Gastroesophageal sphincter (tissue), 4 donors: ENCODE measurements around the gene RPS14. TPM values are rescaled to one million over a fixed set of nuclear protein-coding genes. Genes with fewer than 3 reads are reported as not detected.

Experiments
- ATAC-seq: fragments of 150-250 bp; one replicate; pipeline ENCODE4 v1.9.1; 2016; ENCODE audit warnings: mild to moderate bottlenecking, moderate library complexity
- H3K27ac ChIP-seq, 4 donors: fragments of 200-600 bp; sonication (generic) in 3 of 4; 1 replicate in 3 of 4; 2 replicates in 1 of 4; pipeline ENCODE4 v1.5.1; 2016 to 2019
- H3K27me3 ChIP-seq: fragments of 200-600 bp; sonication (generic); one replicate; pipeline ENCODE4 v1.5.1; 2019
- H3K36me3 ChIP-seq, 2 donors: fragments of 200-600 bp; sonication (generic); one replicate each; pipeline ENCODE4 v1.5.1; 2019; ENCODE audit warnings: control low read depth in 1 of 2
- H3K4me1 ChIP-seq, 3 donors: fragments of 200-600 bp; sonication (generic); 1 replicate in 2 of 3; 2 replicates in 1 of 3; pipeline ENCODE4 v1.5.1; 2016 to 2019; ENCODE audit warnings: control low read depth in 2 of 3
- H3K4me3 ChIP-seq, 2 donors: fragments of 200-600 bp; sonication (generic); one replicate each; pipeline ENCODE4 v1.5.1; 2019; ENCODE audit warnings: mild to moderate bottlenecking in 1 of 2, moderate library complexity in 1 of 2
- H3K9me3 ChIP-seq, 3 donors: fragments of 200-600 bp; sonication (generic); one replicate each; pipeline ENCODE4 v1.5.1; 2017 to 2019; ENCODE audit warnings: control low read depth in 2 of 3
- CTCF ChIP-seq, 4 experiments: fragments of 200-600 bp in 2 of 4; fragments of 450-650 bp in 2 of 4; sonication (generic) in 1 of 4; IDR thresholded peaks; one replicate each; pipeline ENCODE4 v1.5.1; 2017 to 2019; ENCODE audit warnings: antibody characterized with exemption in 4 of 4, mild to moderate bottlenecking in 2 of 4, moderate library complexity in 2 of 4
- EP300 ChIP-seq: sonication (generic); formaldehyde crosslinking; IDR thresholded peaks from one replicate; pipeline ENCODE4 v1.6.1; 2017; ENCODE audit warnings: antibody characterized with exemption, mild to moderate bottlenecking
- POLR2A ChIP-seq, 2 donors: fragments of 450-650 bp; IDR thresholded peaks; one replicate each; pipeline ENCODE4 v1.6.1; 2017; ENCODE audit warnings: antibody characterized with exemption in 2 of 2, mild to moderate bottlenecking in 2 of 2, moderate library complexity in 1 of 2
- POLR2AphosphoS5 ChIP-seq: sonication (generic); formaldehyde crosslinking; IDR thresholded peaks from one replicate; pipeline ENCODE4 v1.6.1; 2017; ENCODE audit warnings: antibody characterized with exemption
- WGBS, 2 donors: methylation state at CpG; one replicate each; pipeline ENCODE4 v1.1.5; 2018; ENCODE audit warnings: low coverage in 1 of 2; 5-methylcytosine and 5-hydroxymethylcytosine counted together
- total RNA-seq, 4 donors: library from RNA; depleted of rRNA; stranded (reverse); fragments of >200 nt; gene quantifications; one replicate each; pipeline ENCODE4 v1.1.0, GENCODE V29; 2016

Gene RPS14
- total RNA-seq, 4 donors from 2014 or later, result 1,275 to 3,828 (median 2,502) TPM

- TF ChIP-seq POLR2AphosphoS5 (no peak), EP300 (no peak), CTCF (IDR thresholded peaks at IDR 0.05) (no peak), POLR2A (IDR thresholded peaks at IDR 0.05) (no peak)
- Histone ChIP-seq H3K27ac (no peak overlapping the region), H3K4me3 (no peak overlapping the region), H3K9me3 (no peaks in the 10 kb centered on the region), H3K4me1 (no peaks in the 10 kb centered on the region), H3K27me3 (no peaks in the 10 kb centered on the region), H3K36me3 (peaks cover 0 to 100% of the 10 kb centered on the region in 2 donors)
- 63 to 78% methylated on average over 2 of the region's 3 CpGs for WGBS, 2 donors
- no peak for ATAC-seq
Observed at GRCh38 chr5:150393096-150393645, 56.4 kb downstream of the RPS14 start.

- WGBS, 2 donors, result 43 to 73% methylated on average over 1 to 2 of the region's 7 CpGs
- H3K36me3 ChIP-seq, result peaks cover 0 to 100% of the 10 kb centered on the region in 2 donors
- H3K4me3 ChIP-seq, result no peak overlapping the region
- no peak for TF ChIP-seq POLR2A (IDR thresholded peaks at IDR 0.05)
- no peak for TF ChIP-seq CTCF (IDR thresholded peaks at IDR 0.05)
- no peak for TF ChIP-seq POLR2AphosphoS5
- no peak for TF ChIP-seq EP300
- no peak overlapping the region for H3K27ac ChIP-seq
- H3K4me1 ChIP-seq, result no peaks in the 10 kb centered on the region
- no peaks in the 10 kb centered on the region for H3K9me3 ChIP-seq
- no peaks in the 10 kb centered on the region for H3K27me3 ChIP-seq
- no peak for ATAC-seq
Observed at GRCh38 chr5:150392680-150393079, 56.9 kb downstream of the RPS14 start.

Other genes with a start within 250 kb of the RPS14 start
- 1 to 10 TPM; 1.4 to 6.9 (median 3.6) TPM for gene CAMK2A, start 160.0 kb downstream of the RPS14 start, total RNA-seq
- 10 to 100 TPM in 1 of 4 donors, 1 to 10 TPM in 3; 3.1 to 11.6 (median 6.8) TPM for gene ARSI, start 146.8 kb downstream of the RPS14 start, total RNA-seq
- gene TCOF1, start 92.0 kb downstream of the RPS14 start, total RNA-seq, result 10 to 100 TPM; 25.4 to 55.7 (median 31.0) TPM
- 100 to 1,000 TPM; 142 to 720 (median 338) TPM for gene CD74, start 36.8 kb downstream of the RPS14 start, total RNA-seq
- 100 to 1,000 TPM in 1 of 4 donors, 10 to 100 TPM in 3; 58.3 to 146 (median 72.1) TPM for gene NDST1, start 58.4 kb upstream of the RPS14 start, total RNA-seq
- gene SYNPO, start 190.9 kb upstream of the RPS14 start, total RNA-seq, result 10 to 100 TPM; 31.6 to 50.5 (median 37.4) TPM
- gene MYOZ3, start 211.5 kb upstream of the RPS14 start, total RNA-seq, result under 1 TPM in 3 of 4 donors, not detected in 1; 0.13 to 0.62 (median 0.22) TPM